Retina (tissue), 1 donor: ENCODE data around the gene AGPAT3.

Experiments used
- DNase-seq: peaks from one replicate; pipeline ENCODE4 v3.0.0-alpha.2; 2016

AGPAT3 gene

GRCh38 chr21:44005071-44005470, 140.0 kb downstream of the AGPAT3 start:
- DNase-seq, result no peak

- DNase-seq, result no peak
Observed at GRCh38 chr21:44005593-44005992, 140.6 kb downstream of the AGPAT3 start.

DNA sequence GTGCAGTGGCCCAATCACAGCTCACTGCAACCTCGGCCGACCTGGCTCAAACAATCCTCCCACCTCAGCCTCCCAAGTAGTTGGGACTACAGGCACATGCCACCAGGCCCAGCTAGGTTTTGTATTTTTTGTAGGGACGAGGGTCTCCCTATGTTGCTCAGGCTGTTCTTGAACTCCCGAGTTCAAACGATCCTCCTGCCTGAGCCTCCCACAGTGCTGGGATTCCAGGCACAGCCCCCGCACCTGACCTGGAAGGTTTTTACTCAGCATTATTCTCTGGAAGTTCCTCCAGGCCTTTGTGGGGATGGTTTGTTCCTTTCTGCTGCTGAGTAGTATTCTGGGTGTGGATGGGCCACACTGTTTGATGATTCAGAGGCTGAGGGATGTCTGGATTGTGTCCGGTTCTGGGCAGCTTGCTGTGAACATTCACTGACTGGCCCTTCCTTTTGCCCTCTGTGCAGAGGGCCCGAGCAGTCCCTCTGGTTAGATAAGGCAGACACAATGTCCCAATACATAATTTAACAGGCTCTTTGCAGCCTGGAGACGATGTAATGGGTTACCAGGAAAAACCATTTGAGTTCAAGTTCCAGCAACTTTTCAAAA, 141.1 kb downstream of the AGPAT3 start:
- DNase-seq, result no peak

- no peak for DNase-seq
Observed at GRCh38 chr21:44006656-44007055, 141.6 kb downstream of the AGPAT3 start.

GRCh38 chr21:44010429-44010828, 145.4 kb downstream of the AGPAT3 start:
- no peak for DNase-seq

DNA sequence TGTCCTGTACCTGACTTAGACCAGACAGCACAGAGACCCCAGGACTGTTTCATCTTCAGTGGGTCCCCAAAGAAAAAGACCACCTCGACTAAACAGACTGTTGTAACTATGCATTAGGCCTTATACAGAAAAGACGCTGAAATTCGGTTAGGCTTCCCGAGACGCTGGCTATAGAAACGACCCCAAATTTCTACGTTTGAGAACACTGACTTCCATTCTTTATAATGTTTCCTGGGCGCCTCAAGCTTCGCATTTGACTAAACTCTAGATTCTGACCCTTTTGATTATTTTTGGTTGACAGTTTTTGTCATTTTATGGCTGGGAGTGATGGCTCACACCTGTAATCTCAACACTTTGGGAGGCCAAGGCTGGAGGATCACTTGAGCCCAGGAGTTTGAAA, 146.1 kb downstream of the AGPAT3 start:
- DNase-seq, result no peak

- DNase-seq, result peak; percentile 90
Observed at GRCh38 chr21:44011579-44012473, 146.8 kb downstream of the AGPAT3 start, which contains the start of gene TRAPPC10. TSS of gene TRAPPC10 (plus strand) at chr21:44012309. CDS start at chr21:44012494, 185 bp downstream.

- DNase-seq, result peak; percentile 57
Observed at GRCh38 chr21:44012474-44013379, 147.7 kb downstream of the AGPAT3 start.

- DNase-seq, result no peak
Observed at GRCh38 chr21:44013380-44014088, 148.5 kb downstream of the AGPAT3 start.

- DNase-seq, result no peak
Observed at GRCh38 chr21:44017601-44018000, 152.6 kb downstream of the AGPAT3 start.

- DNase-seq, result no peak
Observed at GRCh38 chr21:44018127-44018526, 153.1 kb downstream of the AGPAT3 start.

DNA sequence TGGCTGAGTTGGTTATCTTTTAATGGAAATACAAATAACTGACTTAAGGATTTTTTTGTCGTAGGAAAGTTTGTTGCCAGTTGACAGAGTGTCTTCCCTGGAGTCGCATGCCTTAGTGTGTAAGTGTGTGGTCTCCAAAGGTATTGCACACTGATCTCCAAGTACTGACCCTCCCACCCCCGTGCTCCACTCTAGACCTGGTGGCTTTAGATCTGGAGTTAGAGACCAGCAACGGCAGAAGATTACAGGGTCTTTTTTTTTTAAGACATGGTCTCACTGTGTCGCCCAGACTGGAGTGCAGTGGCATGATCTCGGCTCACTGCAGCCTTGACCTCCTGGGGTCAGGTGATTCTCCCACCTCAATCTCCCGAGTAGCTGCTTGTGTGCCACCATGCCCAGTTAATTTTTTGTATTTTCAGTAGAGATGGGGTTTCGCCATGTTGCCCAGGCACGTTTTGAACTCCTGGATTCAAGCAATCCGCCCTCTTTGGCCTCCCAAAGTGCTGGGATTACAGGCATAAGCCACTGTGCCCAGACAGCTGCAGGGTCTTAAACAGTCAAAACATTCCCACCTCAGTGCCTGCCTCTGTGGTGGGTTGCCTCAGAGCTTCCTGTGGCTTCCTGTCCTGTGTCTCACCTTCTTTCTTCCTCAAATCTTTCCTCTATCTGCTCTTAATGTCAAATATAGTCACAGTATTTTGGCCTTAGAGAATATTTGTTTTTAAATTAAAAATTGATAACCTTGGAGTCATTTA, 154.0 kb downstream of the AGPAT3 start:
- no peak for DNase-seq

DNA sequence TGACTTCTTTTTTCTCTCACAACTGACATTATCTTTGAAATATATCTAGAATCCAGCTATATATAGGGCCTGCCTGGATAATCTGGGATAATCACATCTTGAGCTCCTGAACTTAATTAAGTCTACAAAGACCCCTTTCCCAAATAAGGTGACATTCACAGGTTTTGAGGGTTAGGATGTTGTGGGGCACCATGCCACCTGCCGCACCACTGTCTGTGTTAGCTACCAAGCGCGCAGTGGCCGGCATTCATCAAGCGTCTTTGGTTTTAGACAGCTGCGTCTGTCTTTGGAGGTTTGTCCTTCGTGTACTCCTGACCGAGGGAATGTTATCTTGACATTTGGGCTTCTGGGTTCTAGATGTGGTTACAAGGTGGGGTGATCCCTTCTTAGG, 154.5 kb downstream of the AGPAT3 start:
- no peak for DNase-seq

DNA sequence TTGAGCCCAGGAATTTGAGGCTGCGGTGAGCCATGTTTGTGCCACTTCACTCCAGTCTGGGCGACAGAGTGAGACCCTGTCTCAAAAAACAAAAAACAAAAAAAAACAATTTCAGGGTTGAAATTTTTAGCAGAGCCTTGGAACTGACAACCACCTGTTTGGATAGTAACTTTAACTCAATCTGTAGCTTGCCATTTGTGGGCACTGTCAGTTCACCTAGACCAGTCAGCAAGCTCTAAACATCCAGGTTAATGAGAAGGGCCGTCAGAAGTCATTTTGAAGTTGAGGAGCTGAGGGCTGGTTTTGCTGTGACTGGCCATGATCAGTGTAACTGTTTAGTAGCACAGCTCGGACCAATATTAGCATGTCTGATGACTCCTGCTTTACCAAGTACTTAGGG, 155.5 kb downstream of the AGPAT3 start:
- DNase-seq, result no peak

DNA sequence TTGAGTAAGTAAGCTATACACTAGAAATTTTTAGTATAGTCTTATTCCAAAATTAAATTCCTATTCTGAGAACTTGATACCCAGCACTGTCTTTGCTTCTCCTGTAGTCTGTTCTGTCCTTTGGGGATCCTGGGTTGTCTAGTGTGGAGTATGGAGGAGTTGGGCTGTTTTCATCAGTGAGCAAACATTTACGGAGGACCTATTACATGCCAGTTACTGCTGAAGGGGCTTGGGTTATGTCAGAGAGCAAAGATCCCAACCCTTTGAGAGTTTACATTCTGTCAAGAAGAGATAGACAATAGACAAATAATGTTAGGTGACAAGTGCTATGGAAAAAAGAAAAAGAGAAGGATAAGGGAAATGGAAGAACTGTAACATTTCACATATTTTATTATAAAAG, 156.0 kb downstream of the AGPAT3 start:
- DNase-seq, result no peak

- DNase-seq, result no peak
Observed at GRCh38 chr21:44024257-44024656, 159.2 kb downstream of the AGPAT3 start.

DNA sequence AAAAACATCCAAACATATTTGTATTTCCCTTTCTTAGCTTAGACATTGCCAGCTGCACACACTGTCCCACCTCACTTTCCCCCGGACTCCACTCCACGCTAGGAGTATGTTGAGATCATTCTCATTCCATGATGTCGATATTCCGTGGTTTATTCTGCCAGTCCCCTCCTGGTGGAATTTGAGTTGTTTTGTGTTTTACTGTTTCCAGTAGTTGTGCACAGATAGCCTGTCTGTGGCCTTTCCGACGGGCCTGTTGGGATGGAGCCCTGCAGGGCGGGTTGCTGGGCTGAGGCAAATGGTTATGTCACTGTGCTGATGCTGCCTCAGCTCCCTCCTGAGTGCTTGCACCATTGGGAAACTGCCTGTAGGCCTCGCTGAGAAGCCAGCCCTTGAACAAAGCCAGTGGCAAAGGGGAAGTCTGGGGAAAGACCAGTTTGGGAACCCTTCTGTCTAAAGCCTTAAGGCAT, 159.9 kb downstream of the AGPAT3 start:
- DNase-seq, result no peak

- DNase-seq, result no peak
Observed at GRCh38 chr21:44027607-44028286, 162.7 kb downstream of the AGPAT3 start.

- no peak for DNase-seq
Observed at GRCh38 chr21:44028287-44028659, 163.2 kb downstream of the AGPAT3 start.

- no peak for DNase-seq
Observed at GRCh38 chr21:44029460-44030087, 164.6 kb downstream of the AGPAT3 start.

DNA sequence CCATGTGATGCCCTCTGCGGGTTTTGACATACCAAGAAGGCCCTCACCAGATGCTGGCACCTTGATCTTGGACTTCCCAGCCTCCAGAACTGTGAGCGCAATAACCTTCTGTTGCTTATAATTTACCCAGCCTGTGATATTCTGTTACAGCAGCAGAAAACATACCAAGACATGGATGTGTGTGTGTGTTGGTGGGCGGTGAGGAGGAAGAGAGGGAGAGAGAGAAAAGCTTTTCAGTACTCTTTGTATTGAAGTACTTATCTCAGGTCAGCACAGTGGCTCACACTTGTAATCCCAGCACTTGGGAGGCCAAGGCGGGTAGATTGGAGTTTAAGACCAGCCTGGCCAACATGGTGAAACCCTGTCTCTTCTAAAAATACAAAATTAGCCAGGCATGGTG, 170.2 kb downstream of the AGPAT3 start:
- no peak for DNase-seq
